Skin of body (tissue), 2 donors: Measurements from ENCODE around the gene RAD51B. TPM values are rescaled to one million over a fixed set of nuclear protein-coding genes. Genes with fewer than 3 reads are reported as not detected.
"Not testable (repeated sequence)": the region's sequence is repeated elsewhere in the genome, so short reads cannot be mapped to it uniquely, and the experiment has no call there.

Experiments used
- DNase-seq: peaks from one replicate; lab custom pipeline; 2025; lab: John Stamatoyannopoulos, UW
- total RNA-seq: library from RNA; depleted of rRNA; stranded (reverse); fragments of >200 nt; gene quantifications from one replicate; pipeline ENCODE4 v1.2.3, GENCODE V29; 2014

RAD51B gene
- total RNA-seq, 1 donor from 2014 or later, result 35.1 TPM

- DNase-seq, result peak; percentile 87
Observed at GRCh38 chr14:68292441-68293215, 473.0 kb downstream of the RAD51B start.

GRCh38 chr14:68293404-68293803 lies 473.8 kb downstream of the RAD51B start:
- no peak for DNase-seq

- no peak for DNase-seq
Observed at GRCh38 chr14:68295316-68295816, 475.8 kb downstream of the RAD51B start.

DNA sequence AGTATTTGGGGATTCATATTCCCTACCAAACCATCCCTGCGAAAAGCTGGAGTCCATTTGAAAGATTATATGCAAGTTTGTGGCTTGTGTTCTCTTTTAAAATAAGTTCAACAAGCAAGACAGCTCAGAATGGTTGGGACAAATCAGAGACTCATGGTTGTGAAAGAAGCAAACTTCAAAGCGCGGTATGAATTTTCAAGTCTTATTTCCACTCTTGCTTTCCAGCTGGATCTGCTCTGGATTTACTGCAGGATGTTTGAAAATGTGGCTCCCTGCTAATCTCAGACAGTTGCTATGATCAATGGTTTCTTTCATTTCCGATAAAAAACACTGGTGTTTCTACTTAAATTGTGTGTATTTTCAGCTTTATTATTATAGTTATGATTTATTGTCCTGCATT lies 477.5 kb downstream of the RAD51B start:
- peak; percentile 94 for DNase-seq

- no peak for DNase-seq
Observed at GRCh38 chr14:68297876-68298468, 478.4 kb downstream of the RAD51B start.

GRCh38 chr14:68300608-68301007 lies 481.0 kb downstream of the RAD51B start:
- no peak for DNase-seq

DNA sequence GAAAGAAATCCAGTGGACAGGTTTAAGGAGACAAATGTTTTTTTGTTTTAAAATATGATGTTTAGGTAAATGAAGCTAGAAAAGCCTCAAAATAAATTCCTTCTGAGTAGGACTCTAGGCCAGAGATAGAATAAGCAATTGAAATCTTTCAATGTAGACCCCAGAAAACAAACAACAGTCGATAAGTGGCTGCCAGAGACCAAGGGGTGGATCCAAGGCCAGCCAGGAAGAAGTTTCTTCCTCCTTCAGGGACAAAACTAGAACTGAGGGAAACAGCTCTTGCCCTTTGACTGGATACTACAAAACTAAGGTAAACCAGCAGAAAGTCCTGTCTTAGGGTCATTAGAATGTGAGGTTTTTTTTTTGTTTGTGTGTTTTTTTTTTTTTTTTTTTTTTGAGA lies 481.6 kb downstream of the RAD51B start:
- DNase-seq, result no peak

DNA sequence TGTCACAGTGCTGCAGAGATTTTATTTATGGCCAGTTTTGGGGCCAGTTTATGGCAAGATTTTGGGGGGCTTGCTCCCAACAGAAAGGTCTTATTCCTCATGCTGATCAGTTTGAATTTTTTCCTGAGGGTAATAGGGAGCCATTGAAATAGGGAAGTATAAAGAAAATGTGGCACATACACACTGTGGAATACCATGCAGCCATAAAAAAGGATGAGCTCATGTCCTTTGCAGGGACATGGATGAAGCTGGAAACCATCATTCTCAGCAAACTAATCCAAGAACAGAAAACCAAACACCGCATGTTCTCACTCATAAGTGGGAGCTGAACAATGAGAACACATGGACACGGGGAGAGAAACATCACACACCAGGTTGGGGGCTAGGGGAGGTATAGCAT lies 483.4 kb downstream of the RAD51B start:
- DNase-seq, result not testable (repeated sequence)

DNA sequence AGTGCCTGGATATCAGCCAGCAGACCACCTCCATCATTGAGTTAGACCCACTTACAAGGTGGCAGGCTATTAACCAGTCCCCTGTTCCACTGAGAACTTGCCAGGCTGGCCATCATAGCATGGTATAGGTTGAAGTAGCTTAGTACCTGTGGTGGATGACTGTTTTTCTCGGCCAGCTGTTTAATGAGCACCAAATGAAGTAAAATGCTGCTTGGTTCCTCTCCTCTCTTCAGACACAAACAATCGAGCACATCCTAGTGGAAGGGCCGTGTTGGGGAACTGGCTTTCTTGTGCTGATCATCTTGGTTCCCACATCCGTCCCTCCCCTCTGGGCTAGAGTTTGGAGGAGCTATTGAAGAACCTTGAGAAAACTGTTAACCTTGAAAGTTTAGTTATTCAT lies 486.2 kb downstream of the RAD51B start:
- DNase-seq, result no peak

GRCh38 chr14:68306265-68306933 lies 486.8 kb downstream of the RAD51B start:
- no peak for DNase-seq

GRCh38 chr14:68306934-68307789 lies 487.6 kb downstream of the RAD51B start:
- peak; percentile 83 for DNase-seq

DNA sequence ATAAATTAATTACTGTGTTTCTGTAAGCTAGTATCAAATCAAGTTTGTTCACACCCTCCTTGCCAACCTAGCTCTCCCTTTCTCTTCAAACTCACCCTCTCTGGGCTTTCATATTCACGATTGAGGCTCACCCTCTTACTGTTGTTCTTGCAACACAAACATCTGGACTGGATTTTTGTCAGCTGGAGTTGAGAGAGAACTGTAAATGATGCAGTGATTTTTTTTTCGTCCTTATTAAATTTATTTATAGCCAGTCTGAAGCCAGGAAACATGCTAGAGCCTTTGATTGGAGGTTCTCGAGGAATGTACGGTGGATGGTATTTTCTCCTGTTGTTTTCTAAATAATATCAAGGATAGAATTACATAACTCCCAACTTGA lies 488.2 kb downstream of the RAD51B start:
- DNase-seq, result peak; percentile 93

GRCh38 chr14:68308726-68309520 lies 489.3 kb downstream of the RAD51B start:
- peak; percentile 77 for DNase-seq

DNA sequence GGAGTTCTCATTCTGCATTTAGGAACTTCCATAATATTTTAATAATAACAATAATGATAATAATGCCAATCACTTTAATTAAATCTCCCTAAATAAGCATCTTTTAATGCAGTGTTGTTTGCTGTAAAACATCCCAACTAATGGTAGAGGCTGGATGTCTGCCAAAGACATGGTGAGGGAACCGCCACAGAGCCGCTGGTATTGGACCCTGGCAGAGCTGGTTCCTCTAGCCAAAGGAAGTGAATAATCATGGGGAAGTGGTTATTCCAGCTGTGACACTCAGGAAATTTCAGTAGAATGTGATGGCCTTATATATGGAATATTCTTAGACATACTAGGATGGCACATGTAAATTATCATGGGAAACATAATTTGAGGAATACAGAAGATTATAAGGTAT lies 490.0 kb downstream of the RAD51B start:
- no peak for DNase-seq

DNA sequence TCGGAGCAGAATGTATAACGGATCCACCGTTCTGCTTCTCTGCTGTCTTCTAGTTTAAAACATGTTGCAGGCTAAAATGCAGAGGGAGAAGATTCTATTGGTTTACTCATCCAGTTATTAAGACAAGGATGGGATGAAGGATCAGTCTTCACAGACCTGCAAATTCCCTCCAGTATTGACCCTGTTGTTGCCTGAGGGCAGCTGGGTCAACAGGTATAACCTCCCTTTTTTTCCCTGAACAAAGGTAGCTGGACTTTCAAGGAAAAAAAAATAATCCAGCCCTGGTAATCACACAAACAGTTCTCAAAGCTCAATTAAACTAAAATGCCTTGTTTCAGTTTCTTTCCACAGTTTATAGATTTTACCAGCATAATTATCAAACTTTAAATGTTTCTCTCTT lies 492.7 kb downstream of the RAD51B start:
- no peak for DNase-seq

- no peak for DNase-seq
Observed at GRCh38 chr14:68312884-68313610, 493.5 kb downstream of the RAD51B start.

- DNase-seq, result no peak
Observed at GRCh38 chr14:68314642-68315041, 495.1 kb downstream of the RAD51B start.

GRCh38 chr14:68315081-68315480 lies 495.5 kb downstream of the RAD51B start:
- DNase-seq, result no peak

DNA sequence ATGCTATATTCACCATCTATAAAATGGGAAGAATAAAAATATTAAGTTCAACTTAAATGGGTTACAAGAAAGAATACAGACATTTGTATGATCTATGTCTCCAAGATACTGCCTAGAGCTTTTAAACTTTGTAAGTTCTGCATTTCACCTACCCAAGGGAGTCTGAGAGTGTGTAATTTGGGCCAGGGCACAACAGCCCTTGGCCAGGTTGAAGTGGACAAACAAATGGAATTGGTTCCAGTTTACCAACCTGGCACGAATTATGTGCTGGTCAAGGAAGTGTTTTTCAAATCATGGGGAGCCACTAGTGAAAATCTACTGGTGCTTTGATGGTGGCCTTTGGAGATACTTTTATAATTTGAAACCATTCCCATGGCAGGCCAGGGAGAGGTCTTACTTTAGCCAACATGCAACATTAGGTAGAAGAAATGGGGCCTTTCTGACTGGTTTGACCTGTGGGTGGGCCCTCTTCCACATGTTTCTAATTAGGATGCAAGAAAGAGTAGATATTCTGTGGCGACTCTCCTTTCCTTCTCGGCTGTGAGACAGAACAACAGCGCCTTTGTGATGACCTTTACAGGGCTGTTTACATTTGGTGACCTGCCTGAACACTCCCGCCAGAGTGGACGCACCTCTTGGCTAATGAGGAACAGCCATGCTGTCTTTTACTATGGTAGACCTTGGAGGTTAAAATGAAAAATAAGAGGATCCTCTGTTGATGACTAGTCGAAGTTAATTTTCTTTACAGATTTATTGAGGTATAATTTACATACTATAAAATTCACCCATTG lies 496.7 kb downstream of the RAD51B start:
- no peak for DNase-seq
